ENCODE data around the gene CNIH3.

- no peak for TF ChIP-seq POLR2A (IDR thresholded peaks at IDR 0.05; ENCODE audit: low read depth, low read length)
- TF ChIP-seq, protein P1, sequence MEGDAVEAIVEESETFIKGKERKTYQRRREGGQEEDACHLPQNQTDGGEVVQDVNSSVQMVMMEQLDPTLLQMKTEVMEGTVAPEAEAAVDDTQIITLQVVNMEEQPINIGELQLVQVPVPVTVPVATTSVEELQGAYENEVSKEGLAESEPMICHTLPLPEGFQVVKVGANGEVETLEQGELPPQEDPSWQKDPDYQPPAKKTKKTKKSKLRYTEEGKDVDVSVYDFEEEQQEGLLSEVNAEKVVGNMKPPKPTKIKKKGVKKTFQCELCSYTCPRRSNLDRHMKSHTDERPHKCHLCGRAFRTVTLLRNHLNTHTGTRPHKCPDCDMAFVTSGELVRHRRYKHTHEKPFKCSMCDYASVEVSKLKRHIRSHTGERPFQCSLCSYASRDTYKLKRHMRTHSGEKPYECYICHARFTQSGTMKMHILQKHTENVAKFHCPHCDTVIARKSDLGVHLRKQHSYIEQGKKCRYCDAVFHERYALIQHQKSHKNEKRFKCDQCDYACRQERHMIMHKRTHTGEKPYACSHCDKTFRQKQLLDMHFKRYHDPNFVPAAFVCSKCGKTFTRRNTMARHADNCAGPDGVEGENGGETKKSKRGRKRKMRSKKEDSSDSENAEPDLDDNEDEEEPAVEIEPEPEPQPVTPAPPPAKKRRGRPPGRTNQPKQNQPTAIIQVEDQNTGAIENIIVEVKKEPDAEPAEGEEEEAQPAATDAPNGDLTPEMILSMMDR (conservative IDR thresholded peaks at IDR 0.05; ENCODE audit: low read depth, low read length), result no peak
- no peak for TF ChIP-seq NFE2L2 (IDR thresholded peaks at IDR 0.05; ENCODE audit: low read depth, low read length)
- TF ChIP-seq BHLHE40 (IDR thresholded peaks at IDR 0.05; ENCODE audit: low read depth, low read length), result no peak
- TF ChIP-seq CHD1 (IDR thresholded peaks at IDR 0.05; ENCODE audit: low read depth, low read length), result no peak
- no peak for TF ChIP-seq CEBPB (IDR thresholded peaks at IDR 0.05; ENCODE audit: low read depth, low read length)
- TF ChIP-seq, protein P2, sequence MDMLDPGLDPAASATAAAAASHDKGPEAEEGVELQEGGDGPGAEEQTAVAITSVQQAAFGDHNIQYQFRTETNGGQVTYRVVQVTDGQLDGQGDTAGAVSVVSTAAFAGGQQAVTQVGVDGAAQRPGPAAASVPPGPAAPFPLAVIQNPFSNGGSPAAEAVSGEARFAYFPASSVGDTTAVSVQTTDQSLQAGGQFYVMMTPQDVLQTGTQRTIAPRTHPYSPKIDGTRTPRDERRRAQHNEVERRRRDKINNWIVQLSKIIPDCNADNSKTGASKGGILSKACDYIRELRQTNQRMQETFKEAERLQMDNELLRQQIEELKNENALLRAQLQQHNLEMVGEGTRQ (IDR thresholded peaks at IDR 0.05; ENCODE audit: low read depth, low read length), result no peak
- no peak for TF ChIP-seq SMC3 (IDR thresholded peaks at IDR 0.05; ENCODE audit: low read depth, low read length)
Measured at GRCh38 chr1:224736619-224737352, 120.7 kb downstream of the CNIH3 start.

Data from IMR-90 (cell line).